ENCODE data around the gene NUP54.

DNA sequence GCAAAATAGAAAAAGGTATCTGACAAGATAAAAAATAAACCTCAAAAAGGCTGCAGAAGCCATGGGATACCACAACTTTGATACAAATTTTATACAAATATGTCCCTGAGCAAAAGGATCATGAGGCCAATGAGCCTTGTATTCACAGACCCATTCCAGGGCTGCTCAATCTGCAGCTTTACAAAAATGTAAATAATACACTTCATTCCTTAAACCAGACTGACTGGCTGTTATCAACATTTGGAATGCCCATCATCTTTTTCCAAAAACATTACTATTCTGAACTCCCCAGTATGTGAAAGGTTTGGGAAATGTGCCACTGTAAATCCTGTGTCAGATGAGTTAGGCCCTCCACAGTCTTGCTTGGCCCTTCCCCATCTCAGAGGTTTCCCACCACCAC, 40.0 kb upstream of the NUP54 start:
- TF ChIP-seq, protein P1, sequence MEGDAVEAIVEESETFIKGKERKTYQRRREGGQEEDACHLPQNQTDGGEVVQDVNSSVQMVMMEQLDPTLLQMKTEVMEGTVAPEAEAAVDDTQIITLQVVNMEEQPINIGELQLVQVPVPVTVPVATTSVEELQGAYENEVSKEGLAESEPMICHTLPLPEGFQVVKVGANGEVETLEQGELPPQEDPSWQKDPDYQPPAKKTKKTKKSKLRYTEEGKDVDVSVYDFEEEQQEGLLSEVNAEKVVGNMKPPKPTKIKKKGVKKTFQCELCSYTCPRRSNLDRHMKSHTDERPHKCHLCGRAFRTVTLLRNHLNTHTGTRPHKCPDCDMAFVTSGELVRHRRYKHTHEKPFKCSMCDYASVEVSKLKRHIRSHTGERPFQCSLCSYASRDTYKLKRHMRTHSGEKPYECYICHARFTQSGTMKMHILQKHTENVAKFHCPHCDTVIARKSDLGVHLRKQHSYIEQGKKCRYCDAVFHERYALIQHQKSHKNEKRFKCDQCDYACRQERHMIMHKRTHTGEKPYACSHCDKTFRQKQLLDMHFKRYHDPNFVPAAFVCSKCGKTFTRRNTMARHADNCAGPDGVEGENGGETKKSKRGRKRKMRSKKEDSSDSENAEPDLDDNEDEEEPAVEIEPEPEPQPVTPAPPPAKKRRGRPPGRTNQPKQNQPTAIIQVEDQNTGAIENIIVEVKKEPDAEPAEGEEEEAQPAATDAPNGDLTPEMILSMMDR (IDR thresholded peaks at IDR 0.05; ENCODE audit: low read depth, low read length): no peak
- TF ChIP-seq POLR2A (IDR thresholded peaks at IDR 0.05; ENCODE audit: extremely low read depth, insufficient read length): no peak

Data from NB4 (cell line).